ENCODE results near the gene RAPGEF3. TPM values are rescaled to one million over a fixed set of nuclear protein-coding genes. Genes with fewer than 3 reads are reported as not detected.

RAPGEF3 gene
- total and polyA plus RNA-seq, 2 of the 13 experiments (the other 11 are each of a cell fraction or from before 2014, with no cell fraction given), result 0.07 TPM

- CTCF ChIA-PET (ENCODE audit: low intra/inter-chr PET ratio, low total read pairs), result interaction anchor here (1.5 to 3.9 kb wide), 3 partner anchors 49 to 120 kb away, joined by 4 to 56 read pairs (median 12); no protein-coding TSS in a partner anchor
These were observed 40.1 kb downstream of the RAPGEF3 start for GRCh38 chr12:47718531-47718930.

More at GRCh38 chr12:47718531-47718930, 40.1 kb downstream of the RAPGEF3 start:
- intact Hi-C loops (cut with micrococcal nuclease; ENCODE audit: unreplicated experiment), result no loop called here
- DNase-seq (ENCODE audit: low spot score), result no peak
- no peak overlapping the region for H3K27ac ChIP-seq (ENCODE audit: extremely low read length, insufficient read depth, low read length)
- peaks cover 12% of the 10 kb centered on the region for H3K4me1 ChIP-seq (ENCODE audit: insufficient read depth, low read length)
- in situ Hi-C loops (cut with HindIII; ENCODE audit: extremely low pct_ligation_motif_present, low pct_unique_long_range_greater_than_20kb), result loop anchor here (5.0 kb wide), 1 partner anchor 119 kb away; no protein-coding TSS in a partner anchor
- BruUV-seq (replicated peaks), result no TSS peak
- no peak for ATAC-seq
- H3K79me2 ChIP-seq (ENCODE audit: insufficient read depth, low read length), result no peaks in the 10 kb centered on the region
- H3K9ac ChIP-seq (ENCODE audit: insufficient read depth, low read depth, low read length), result no peak overlapping the region
- no peaks in the 10 kb centered on the region; a peak in 1 of 5 replicates for H3K27me3 ChIP-seq (ENCODE audit: control insufficient read depth in 1 of 2, insufficient read depth in 2 of 2, low read length in 2 of 2)
- FAIRE-seq, result no peak
- H3K9me3 ChIP-seq (ENCODE audit: low read length), result no peaks in the 10 kb centered on the region
- POLR2A ChIA-PET, result no interaction called here
- H3K4me2 ChIP-seq (ENCODE audit: low read depth, low read length), result no peak overlapping the region
- no peak overlapping the region for H3K4me3 ChIP-seq (replicated peaks in 1 of 3; ENCODE audit: insufficient read depth in 1 of 3, low read depth in 2 of 3, low read length in 3 of 3)
- WGBS (ENCODE audit: low lambda C conversion rate), result 82% methylated on average over 1 of the region's 1 CpG
- TF ChIP-seq WIZ (CRISPR knock-in tag; IDR thresholded peaks at IDR 0.05), result no peak
- no peak for TF ChIP-seq ZFYVE20 (CRISPR knock-in tag; IDR thresholded peaks at IDR 0.05; ENCODE audit: borderline replicate concordance, low read depth)
- TF ChIP-seq ZNF484 (CRISPR knock-in tag; IDR thresholded peaks at IDR 0.05; ENCODE audit: borderline replicate concordance, low read depth), result no peak
- no peak for TF ChIP-seq HBP1 (CRISPR knock-in tag; IDR thresholded peaks at IDR 0.05; ENCODE audit: low read depth)
- no peak for TF ChIP-seq ZNF616 (CRISPR knock-in tag; IDR thresholded peaks at IDR 0.05; ENCODE audit: low read depth)
- TF ChIP-seq ZNF781 (CRISPR knock-in tag; IDR thresholded peaks at IDR 0.05; ENCODE audit: borderline replicate concordance, not compliant biosample characterization), result no peak
- no peak for TF ChIP-seq SAP130 (CRISPR knock-in tag; IDR thresholded peaks at IDR 0.05; ENCODE audit: low read depth)
- no peak for TF ChIP-seq KLF15 (CRISPR knock-in tag; IDR thresholded peaks at IDR 0.05; ENCODE audit: borderline replicate concordance)
- no peak for TF ChIP-seq ZNF232 (CRISPR knock-in tag; IDR thresholded peaks at IDR 0.05; ENCODE audit: borderline replicate concordance)
- TF ChIP-seq BATF2 (CRISPR knock-in tag; IDR thresholded peaks at IDR 0.05), result no peak
- TF ChIP-seq DMAP1 (CRISPR knock-in tag; IDR thresholded peaks at IDR 0.05), result no peak
- TF ChIP-seq BCL3 (CRISPR knock-in tag; IDR thresholded peaks at IDR 0.05), result no peak
- TF ChIP-seq ZNF382 (CRISPR knock-in tag; IDR thresholded peaks at IDR 0.05; ENCODE audit: borderline replicate concordance), result no peak
- no peak for TF ChIP-seq ZKSCAN5 (CRISPR knock-in tag; IDR thresholded peaks at IDR 0.05)
- TF ChIP-seq ZNF225 (CRISPR knock-in tag; IDR thresholded peaks at IDR 0.05), result no peak
- no peak for TF ChIP-seq TCF7 (IDR thresholded peaks at IDR 0.05; ENCODE audit: low read depth)
- TF ChIP-seq CHD2 (IDR thresholded peaks at IDR 0.05; ENCODE audit: low read depth, low read length), result no peak
- TF ChIP-seq KDM4B (CRISPR knock-in tag; IDR thresholded peaks at IDR 0.05), result no peak
- no peak for TF ChIP-seq ZNF652 (CRISPR knock-in tag; IDR thresholded peaks at IDR 0.05; ENCODE audit: borderline replicate concordance, low read depth)
- H4K20me1 ChIP-seq (ENCODE audit: insufficient read depth, low read length), result no peaks in the 10 kb centered on the region
- H3K36me3 ChIP-seq (replicated peaks in 1 of 2; ENCODE audit: control insufficient read depth in 1 of 2, insufficient read depth in 2 of 2, low read length in 2 of 2), result no peaks in the 10 kb centered on the region
- no peak overlapping the region for H2AFZ ChIP-seq (ENCODE audit: low read length)
